Measurements from ENCODE around the gene NIT2.

NIT2 gene

GRCh38 chr3:100306695-100307094 lies 27.9 kb upstream of the NIT2 start:
- H3K4me3 ChIP-seq (ENCODE audit: low read depth, low read length), result no peak overlapping the region
- TF ChIP-seq, protein P1, sequence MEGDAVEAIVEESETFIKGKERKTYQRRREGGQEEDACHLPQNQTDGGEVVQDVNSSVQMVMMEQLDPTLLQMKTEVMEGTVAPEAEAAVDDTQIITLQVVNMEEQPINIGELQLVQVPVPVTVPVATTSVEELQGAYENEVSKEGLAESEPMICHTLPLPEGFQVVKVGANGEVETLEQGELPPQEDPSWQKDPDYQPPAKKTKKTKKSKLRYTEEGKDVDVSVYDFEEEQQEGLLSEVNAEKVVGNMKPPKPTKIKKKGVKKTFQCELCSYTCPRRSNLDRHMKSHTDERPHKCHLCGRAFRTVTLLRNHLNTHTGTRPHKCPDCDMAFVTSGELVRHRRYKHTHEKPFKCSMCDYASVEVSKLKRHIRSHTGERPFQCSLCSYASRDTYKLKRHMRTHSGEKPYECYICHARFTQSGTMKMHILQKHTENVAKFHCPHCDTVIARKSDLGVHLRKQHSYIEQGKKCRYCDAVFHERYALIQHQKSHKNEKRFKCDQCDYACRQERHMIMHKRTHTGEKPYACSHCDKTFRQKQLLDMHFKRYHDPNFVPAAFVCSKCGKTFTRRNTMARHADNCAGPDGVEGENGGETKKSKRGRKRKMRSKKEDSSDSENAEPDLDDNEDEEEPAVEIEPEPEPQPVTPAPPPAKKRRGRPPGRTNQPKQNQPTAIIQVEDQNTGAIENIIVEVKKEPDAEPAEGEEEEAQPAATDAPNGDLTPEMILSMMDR (IDR thresholded peaks at IDR 0.05; ENCODE audit: low read depth, low read length), result no peak
- no peak for DNase-seq (ENCODE audit: low read depth, low spot score)

DNA sequence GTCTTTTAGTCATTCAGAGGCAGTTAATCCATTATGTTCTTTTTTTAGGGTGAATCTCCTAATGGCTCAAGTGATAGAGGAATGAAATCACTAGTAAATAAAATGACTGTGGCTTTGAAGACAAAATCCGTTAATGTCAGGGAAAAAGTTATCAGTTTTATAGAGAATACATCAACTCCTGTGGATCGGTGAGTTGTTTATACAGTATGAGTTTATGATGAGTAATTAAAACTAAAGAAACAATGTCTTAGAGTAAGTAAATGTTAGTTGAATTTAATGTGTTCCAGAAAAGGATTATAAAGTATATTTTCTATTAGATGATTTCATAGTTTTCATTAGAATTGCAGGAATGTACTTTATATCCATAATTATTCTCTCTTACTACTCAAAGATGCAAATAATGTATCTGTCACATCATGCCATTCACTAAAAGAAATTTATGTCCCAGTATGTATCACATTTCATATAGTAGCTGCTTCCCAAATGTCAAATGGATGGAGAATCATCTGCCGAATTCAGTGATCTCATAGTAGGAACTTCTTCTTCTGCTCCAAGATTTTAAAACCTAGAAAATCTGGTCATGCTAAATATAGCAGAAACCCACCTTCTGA lies 24.1 kb upstream of the NIT2 start:
- DNase-seq (ENCODE audit: low read depth, low spot score), result no peak
- in situ Hi-C loops (cut with HindIII; ENCODE audit: low sequenced_read_pairs), result no loop called here
- TF ChIP-seq, protein P1 (IDR thresholded peaks at IDR 0.05; ENCODE audit: low read depth, low read length), result no peak
- no peak overlapping the region for H3K4me3 ChIP-seq (ENCODE audit: low read depth, low read length)

More at GRCh38 chr3:100306695-100307094, 27.9 kb upstream of the NIT2 start:
- in situ Hi-C loops (cut with HindIII; ENCODE audit: low sequenced_read_pairs), result no loop called here

DNA sequence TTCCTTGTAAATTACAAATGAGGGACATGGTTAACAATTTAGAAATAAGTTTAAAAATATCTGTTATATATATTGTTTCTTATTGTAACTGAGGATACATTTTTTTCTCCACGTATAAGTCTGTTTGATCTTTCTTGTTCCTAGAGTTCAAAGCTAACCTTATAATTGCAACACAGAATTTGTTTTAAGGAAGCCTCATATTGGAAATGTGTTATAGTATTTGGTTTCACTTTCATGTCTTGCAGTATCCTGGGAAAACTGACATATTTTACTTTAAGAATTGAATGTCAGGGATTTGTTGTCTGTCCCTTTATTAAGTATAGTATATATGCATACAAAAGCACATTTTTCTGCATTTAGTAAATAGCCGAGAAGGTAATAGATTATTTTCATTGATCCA lies 23.5 kb upstream of the NIT2 start:
- DNase-seq (ENCODE audit: low read depth, low spot score), result no peak
- no peak overlapping the region for H3K4me3 ChIP-seq (ENCODE audit: low read depth, low read length)

GRCh38 chr3:100316641-100317069 lies 17.9 kb upstream of the NIT2 start:
- DNase-seq (ENCODE audit: low read depth, low spot score), result peak; percentile 68
- H3K4me3 ChIP-seq (ENCODE audit: low read depth, low read length), result no peak overlapping the region
- TF ChIP-seq, protein P1 (IDR thresholded peaks at IDR 0.05; ENCODE audit: low read depth, low read length), result peak; percentile 68
- in situ Hi-C loops (cut with HindIII; ENCODE audit: low sequenced_read_pairs), result no loop called here

More for the DNA sequence above, 23.5 kb upstream of the NIT2 start:
- TF ChIP-seq, protein P1 (IDR thresholded peaks at IDR 0.05; ENCODE audit: low read depth, low read length), result no peak
- in situ Hi-C loops (cut with HindIII; ENCODE audit: low sequenced_read_pairs), result no loop called here

- H3K4me3 ChIP-seq (ENCODE audit: low read depth, low read length), result no peak overlapping the region
- in situ Hi-C loops (cut with HindIII; ENCODE audit: low sequenced_read_pairs), result no loop called here
- DNase-seq (ENCODE audit: low read depth, low spot score), result no peak
- TF ChIP-seq, protein P1 (IDR thresholded peaks at IDR 0.05; ENCODE audit: low read depth, low read length), result no peak
Observed at GRCh38 chr3:100317912-100318311, 16.6 kb upstream of the NIT2 start.

- TF ChIP-seq, protein P1 (IDR thresholded peaks at IDR 0.05; ENCODE audit: low read depth, low read length), result no peak
- in situ Hi-C loops (cut with HindIII; ENCODE audit: low sequenced_read_pairs), result no loop called here
- DNase-seq (ENCODE audit: low read depth, low spot score), result no peak
Observed at GRCh38 chr3:100319951-100320350, 14.6 kb upstream of the NIT2 start.

More at GRCh38 chr3:100319951-100320350, 14.6 kb upstream of the NIT2 start:
- no peak overlapping the region for H3K4me3 ChIP-seq (ENCODE audit: low read depth, low read length)
